8988T (cell line): Measurements from ENCODE around the gene TTC31.

Experiments
- DNase-seq: peaks from one replicate; pipeline ENCODE4 v3.0.0; 2011

TTC31 gene

DNA sequence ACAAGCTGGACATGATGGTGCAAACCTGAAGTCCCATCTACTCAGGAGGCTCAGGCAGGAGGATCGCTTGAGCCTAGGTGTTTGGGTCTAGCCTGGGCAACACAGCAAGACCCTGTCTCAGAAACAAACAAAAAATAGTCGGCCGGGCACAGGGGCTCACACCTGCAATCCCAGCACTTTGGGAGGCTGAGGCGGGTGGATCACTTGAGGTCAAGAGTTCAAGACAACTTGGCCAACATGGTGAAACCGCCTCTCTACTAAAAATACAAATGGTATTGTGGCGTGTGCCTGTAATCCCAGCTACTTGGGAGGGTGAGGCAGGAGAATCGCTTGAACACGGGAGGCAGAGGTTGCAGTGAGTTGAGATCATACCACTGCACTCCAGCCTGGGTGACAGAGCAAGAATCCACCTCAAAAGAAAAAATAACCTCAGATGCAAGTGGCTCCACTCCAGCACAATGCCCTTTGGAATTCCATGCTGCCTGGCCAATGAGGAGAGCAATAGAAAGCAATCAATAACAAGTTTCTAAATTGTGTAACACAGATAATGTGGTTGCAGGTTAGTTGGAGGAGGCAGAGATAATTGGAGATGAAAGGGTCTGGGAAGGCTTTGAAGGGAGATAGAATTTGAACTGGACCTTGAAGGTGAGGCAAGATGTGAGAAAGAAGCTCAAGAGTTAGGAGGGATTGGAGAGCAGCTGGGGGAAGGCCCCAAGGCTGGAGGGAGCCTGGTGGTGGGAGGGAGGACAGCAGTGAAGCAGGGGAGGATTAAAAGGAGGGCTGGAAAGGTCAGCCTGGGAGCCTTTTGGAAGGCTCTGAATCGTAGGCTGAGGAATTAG, 6.0 kb downstream of the TTC31 start:
- no peak for DNase-seq

- no peak for DNase-seq
Observed at GRCh38 chr2:74489906-74490305, 7.0 kb downstream of the TTC31 start.

DNA sequence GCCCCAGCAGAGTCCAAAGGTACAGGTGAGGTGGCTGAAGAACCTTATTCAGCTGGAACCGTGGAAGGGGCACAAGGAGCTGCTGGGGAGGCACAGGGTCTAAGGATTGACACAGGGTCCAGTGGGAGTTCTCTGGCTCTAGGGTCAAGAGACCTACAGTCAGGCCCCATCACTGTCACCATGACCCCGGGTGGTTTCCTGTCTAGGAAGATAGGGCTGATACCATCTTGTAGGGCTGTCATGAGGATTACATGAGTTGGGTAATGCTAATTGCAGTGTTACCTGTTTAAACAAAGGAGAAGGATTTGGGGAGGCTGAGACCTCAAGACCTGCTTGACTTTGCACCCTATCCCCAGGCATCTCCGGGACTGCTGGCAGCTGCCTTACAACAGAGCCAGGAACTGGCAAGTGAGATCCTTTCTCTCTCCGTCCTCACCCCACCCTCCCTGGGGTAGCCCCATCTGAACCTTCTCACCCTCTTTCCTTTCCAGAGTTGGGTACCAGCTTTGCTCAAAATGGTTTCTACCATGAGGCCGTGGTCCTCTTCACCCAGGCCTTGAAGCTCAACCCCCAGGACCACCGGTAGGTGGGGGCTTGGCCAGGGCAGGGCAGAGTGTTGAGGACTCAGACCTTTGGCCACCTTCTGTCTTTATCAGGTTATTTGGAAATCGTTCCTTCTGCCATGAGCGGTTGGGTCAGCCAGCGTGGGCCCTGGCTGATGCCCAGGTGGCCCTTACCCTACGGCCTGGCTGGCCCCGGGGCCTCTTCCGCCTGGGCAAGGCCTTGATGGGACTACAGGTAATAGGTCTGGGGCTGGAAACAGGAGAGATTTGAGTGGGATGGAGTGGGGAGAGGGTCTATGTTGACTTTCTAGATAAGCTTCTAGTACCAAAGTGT, 9.0 kb downstream of the TTC31 start:
- DNase-seq = no peak

DNA sequence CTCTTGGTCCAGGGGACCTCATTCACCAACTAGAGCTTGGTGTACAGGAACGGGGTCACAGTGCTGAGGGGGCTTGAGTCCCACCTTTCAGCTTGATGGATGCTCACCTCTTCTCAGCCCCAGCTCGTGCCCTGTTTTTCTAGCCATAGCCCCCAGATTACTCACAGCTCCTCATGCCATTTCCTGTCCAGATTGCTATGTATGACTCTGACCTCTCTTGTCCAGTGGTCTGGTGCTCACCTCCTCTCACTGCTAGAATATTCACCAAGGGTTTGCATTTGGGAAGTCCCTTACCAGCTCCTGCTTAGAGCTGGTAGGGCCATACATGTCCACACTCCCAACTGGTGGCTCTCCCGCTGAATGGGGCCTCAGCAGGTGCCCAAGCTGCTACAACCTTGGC, 10.7 kb downstream of the TTC31 start:
- DNase-seq = no peak

GRCh38 chr2:74495440-74495839, 12.6 kb downstream of the TTC31 start:
- DNase-seq = no peak

- no peak for DNase-seq
Observed at GRCh38 chr2:74496997-74497776, 14.3 kb downstream of the TTC31 start.

DNA sequence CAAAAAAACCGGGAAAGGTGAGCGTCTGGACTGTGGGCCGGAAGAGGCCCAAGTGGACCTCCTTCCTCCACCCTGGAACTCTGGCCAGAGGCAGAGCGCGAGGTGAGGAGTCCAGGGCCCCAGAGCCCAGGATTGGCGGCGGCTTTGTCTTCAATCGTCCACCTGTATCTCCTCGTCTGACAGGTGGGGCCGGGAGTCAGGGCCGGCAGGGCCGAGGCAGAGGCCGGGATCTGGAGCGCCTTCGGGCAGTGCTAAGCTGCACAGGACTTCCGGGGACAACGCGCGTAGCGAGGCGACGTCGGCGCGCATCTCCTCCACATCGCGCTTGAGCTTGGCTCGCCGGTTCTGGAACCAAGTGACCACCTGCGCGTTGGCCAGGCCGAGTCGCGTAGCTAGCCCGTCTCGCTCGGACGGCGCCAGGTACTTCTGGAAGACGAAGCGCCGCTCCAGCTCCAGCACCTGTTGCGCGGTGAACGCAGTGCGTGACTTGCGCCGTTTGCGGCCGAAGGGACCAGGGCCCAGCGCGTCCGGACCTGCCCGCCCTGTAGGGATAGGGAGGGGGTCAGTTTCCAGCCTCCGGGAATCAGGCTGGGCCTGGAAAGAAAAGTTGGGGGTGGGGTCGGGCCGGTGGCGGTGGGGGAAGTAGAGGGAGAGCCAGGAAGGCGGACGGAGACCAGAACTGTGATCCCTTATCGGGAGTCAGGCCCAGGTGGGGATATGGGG, 15.1 kb downstream of the TTC31 start:
- DNase-seq = no peak

DNA sequence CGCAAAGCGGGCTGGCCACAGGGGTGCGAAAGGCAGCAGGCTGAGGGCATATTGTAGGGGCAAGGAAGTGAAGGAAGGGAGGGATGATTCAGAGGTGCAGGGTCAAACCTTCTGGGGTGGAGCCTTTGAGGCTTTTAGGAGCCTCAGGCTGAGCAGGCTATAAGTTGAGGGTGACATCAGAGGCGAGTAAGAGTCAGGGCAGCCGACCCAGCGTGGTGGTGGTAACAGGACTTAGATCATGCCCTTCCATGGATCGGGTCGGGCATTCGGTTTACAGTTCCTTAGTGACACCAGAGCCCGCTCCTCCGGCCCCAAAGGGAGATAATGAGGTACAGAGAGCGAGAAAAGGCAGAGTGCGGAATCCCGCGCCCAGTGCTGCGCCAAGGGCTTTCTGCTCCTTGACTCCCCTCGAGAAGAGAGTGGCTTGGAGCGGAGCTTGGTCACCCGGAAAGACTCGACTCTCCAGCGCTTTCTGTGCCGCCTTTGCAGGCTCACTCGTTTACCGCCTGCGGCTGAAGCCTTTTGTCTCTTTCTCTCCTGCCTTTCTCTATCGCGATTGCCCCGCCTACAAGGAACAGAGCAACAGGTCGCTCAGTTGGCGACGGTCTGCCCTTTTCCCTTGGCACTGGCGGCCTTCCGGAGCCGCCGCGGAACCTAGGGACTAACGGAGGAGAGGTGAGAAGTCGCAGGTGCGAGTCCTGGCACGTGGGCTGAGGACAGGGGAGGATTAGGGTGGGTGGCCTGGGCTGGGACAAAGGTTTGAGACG, 15.8 kb downstream of the TTC31 start:
- no peak for DNase-seq

DNA sequence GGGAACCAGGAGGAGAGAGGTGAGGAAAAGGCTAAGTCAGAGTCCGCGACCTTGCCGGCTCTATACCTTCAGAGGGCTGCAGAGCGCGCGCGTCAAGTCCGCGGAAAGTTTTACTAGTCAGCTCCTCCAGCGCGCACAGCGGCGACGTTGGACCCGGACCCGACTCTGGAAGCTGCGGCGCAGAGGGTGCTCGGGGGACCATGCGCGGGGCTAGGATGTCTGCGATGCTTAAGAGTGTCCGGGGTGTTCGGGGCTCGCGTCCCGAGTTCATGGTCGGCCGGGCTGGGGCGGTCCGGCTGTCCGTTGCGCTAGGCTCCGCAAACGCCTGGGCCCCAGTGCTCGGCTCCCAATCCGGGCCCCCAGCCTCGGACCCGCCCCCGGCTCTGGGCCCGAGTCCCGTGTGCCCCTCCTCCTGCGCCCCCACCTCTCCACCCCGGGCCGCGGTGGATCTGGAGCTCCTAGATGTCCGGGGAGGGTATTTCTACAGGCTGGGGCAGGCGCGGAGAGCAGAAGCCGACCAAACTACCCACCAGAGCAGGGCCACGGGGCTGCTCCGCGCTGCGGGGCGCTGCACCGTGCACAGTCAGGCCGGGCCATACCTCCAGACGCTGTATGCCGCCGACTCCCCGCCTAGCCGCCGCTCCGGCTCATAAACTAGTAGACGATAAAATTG, 16.5 kb downstream of the TTC31 start, which contains the start of gene LBX2:
LBX2 (minus strand) TSS at position 337 of the 673 bp plus-strand sequence; CDS start at position 271, 66 bp downstream.
- no peak for DNase-seq

DNA sequence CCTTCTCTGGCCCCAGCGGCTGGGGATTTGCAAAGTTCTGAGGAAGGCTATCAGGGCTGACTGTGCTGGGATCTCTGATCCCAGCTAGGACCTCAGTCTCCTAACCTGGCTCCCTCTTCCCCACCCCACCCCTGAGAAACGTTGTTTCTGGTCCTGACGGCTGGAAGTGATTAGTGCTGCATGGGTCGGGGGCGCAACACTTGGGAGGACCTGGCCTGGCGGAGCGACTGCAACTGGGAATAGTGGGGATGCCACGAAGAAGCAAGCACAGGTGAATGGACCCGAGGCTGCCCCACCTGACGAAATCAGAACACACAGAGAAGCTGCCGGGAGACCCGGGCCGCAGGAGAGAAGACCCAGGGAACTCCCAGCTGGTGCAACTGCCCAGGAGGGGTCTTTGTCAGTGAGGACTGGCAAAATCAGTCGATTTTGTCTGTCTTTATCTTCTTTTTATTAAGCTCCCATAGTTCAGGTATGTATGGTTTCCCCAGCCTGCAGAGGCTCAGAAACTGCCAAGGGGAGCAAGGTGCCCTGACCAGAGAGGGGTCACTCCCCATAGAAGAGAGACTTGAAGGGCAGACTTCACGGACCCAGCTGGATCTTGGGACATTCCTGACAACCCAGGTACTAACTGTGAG, 17.2 kb downstream of the TTC31 start:
- DNase-seq = no peak

DNA sequence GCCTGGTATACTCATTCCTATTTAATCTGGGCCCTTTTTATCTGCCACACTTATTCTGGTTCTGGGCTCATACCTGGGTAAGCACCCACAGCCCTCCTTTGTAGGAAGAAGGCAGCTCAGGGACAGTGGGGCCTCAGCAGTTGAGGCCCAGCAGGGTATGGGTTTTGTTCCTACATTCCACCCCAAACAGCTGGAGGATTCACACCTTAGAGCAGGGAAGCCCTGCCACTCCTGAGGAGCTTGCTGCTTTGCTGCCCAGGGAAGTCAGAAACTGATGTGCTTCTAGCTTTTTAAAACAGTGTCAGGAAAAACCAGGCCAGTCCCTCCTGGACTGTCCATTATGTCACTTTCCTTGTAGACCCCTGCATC, 17.7 kb downstream of the TTC31 start:
- no peak for DNase-seq

DNA sequence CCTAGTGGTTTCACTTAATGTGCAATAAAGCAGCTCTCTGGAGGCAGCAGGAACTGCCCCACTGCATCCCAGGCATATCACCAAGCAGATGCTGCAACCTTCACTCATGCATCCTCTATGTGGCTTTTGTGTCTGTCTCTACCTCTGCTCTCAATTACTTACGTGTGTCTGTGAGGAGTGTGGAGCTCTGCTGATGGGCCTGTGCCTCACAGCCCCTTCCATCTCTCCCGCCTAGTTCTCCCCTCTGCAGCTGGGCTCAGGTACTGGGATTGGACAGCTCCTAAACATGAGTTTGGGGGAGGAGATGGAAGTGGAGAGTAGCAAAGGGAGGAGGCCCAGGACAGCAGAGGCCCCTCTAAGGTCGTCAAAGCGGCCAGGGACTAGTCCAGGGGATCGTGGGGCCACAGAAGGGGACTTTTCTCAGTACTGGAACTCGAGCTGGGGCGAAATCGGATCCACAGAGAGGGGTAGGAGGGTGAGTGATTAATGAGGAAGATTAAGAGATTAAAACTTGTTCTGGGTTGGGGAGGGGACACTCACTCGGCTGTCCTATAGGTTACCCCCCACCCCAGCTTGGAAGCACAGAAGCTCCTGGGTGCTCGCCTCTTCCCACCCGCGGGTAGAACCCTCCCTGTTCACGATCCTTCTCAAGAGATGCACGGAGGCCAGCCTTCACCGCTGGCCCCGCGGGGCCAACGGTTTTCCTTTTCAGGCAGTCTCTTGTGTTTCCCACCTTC, 18.6 kb downstream of the TTC31 start:
- DNase-seq = no peak

GRCh38 chr2:74502147-74502719, 19.4 kb downstream of the TTC31 start:
- no peak for DNase-seq

GRCh38 chr2:74502720-74503505, 20.0 kb downstream of the TTC31 start:
- DNase-seq = peak; percentile 96

GRCh38 chr2:74503506-74504475, 20.9 kb downstream of the TTC31 start:
- no peak for DNase-seq

DNA sequence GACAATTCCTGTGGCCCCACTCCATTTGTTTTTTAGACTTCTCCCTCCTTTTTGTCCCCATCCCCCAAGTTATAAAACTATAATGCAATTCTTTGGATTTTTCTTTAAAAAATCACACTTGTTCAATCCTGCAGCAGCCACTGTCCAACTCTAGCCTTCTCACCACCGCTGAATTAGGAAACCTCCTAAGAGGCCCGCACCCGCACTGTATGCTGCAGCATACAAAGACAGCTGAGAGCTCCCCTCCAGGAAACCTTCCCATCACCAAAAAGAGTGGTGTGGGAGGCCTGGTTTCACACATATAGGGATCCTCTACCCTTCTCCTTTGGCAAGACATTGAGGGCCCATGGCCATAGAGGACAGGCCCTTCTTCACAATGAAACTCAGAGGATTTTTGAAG, 21.7 kb downstream of the TTC31 start:
- DNase-seq = no peak
